ENCODE results near the gene LIPM. TPM values are rescaled to one million over a fixed set of nuclear protein-coding genes. Genes with fewer than 3 reads are reported as not detected.

The LIPM gene
- total and polyA plus RNA-seq, 4 donors, result not detected

DNA sequence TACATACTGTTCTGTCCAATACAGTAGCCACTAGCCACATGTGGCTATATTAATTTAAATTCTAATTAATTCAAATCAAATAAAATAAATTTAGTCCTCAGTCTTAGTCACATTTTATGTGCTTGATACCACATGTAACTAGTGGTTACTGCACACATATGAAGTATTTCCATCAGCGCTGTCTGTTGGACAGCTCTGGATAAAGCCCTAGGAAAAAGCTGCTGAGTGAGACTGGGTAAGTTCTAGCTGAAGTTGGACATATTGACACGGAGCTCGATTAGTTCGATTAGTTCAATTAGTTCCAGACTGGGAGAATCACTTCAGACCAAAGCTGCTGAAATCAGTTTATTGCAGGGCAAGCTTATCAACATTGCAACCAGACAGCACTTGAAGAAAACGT lies 15.1 kb upstream of the LIPM start:
- 85 to 91% methylated on average over 5 of the region's 5 CpGs for WGBS, 2 donors
- DNase-seq (peak in 1 of 3 donors; percentile 32), ATAC-seq (ENCODE audit: insufficient read depth, low FRiP score) (no peak)
- H3K4me3 ChIP-seq, result no peak overlapping the region
- H3K4me1 ChIP-seq (ENCODE audit: control insufficient read depth in 5 of 5, insufficient read depth in 5 of 5, low read length in 5 of 5), result no peaks in the 10 kb centered on the region
- no peaks in the 10 kb centered on the region for H3K9me3 ChIP-seq (ENCODE audit: control insufficient read depth in 4 of 4, insufficient read depth in 3 of 4, low read length in 3 of 4)
- no peak overlapping the region for H3K9ac ChIP-seq (ENCODE audit: insufficient read depth in 1 of 2, low read length in 2 of 2)
- no peaks in the 10 kb centered on the region for H3K36me3 ChIP-seq (ENCODE audit: control insufficient read depth in 4 of 4, insufficient read depth in 4 of 4, low read length in 4 of 4)
- TF ChIP-seq, protein P1, sequence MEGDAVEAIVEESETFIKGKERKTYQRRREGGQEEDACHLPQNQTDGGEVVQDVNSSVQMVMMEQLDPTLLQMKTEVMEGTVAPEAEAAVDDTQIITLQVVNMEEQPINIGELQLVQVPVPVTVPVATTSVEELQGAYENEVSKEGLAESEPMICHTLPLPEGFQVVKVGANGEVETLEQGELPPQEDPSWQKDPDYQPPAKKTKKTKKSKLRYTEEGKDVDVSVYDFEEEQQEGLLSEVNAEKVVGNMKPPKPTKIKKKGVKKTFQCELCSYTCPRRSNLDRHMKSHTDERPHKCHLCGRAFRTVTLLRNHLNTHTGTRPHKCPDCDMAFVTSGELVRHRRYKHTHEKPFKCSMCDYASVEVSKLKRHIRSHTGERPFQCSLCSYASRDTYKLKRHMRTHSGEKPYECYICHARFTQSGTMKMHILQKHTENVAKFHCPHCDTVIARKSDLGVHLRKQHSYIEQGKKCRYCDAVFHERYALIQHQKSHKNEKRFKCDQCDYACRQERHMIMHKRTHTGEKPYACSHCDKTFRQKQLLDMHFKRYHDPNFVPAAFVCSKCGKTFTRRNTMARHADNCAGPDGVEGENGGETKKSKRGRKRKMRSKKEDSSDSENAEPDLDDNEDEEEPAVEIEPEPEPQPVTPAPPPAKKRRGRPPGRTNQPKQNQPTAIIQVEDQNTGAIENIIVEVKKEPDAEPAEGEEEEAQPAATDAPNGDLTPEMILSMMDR (IDR thresholded peaks at IDR 0.05; ENCODE audit: control extremely low read depth, extremely low read depth), result no peak
- H3K27ac ChIP-seq (ENCODE audit: low read depth in 1 of 2, low read length in 1 of 2), result no peak overlapping the region
- H3K27me3 ChIP-seq (ENCODE audit: control insufficient read depth in 3 of 3, insufficient read depth in 3 of 3, low read length in 2 of 3), result no peaks in the 10 kb centered on the region

DNA sequence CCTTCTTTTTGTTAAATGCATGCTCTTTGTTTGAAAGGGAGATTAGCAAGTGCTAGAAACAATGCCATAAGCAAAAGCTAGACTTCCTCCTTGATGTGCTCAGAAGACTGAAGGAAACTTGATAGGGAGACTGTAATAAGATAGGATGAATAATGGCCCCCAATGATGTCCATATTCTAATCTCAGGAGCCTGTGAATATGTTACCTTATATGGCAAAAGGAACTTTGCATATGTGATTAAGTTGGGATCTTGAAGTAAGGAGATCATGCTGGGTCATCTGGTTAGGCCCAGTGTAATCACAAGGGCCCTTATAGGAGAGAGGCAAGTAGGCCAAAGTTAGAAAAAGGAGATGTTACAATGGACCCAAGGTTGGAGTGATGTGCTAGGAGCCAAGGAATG lies 13.6 kb upstream of the LIPM start:
- Histone ChIP-seq H3K27ac (ENCODE audit: low read depth in 1 of 2, low read length in 1 of 2) (no peak overlapping the region), H3K4me1 (ENCODE audit: control insufficient read depth in 5 of 5, insufficient read depth in 5 of 5, low read length in 5 of 5) (peaks cover 0 to 3% (median 0%) of the 10 kb centered on the region in 5 donors), H3K9ac (ENCODE audit: insufficient read depth in 1 of 2, low read length in 2 of 2) (no peak overlapping the region), H3K4me3 (no peak overlapping the region), H3K27me3 (ENCODE audit: control insufficient read depth in 3 of 3, insufficient read depth in 3 of 3, low read length in 2 of 3) (no peaks in the 10 kb centered on the region), H3K36me3 (ENCODE audit: control insufficient read depth in 4 of 4, insufficient read depth in 4 of 4, low read length in 4 of 4) (no peaks in the 10 kb centered on the region), H3K9me3 (ENCODE audit: control insufficient read depth in 4 of 4, insufficient read depth in 3 of 4, low read length in 3 of 4) (no peaks in the 10 kb centered on the region)
- DNase-seq, result no peak
- TF ChIP-seq, protein P1 (IDR thresholded peaks at IDR 0.05; ENCODE audit: control extremely low read depth, extremely low read depth), result no peak
- ATAC-seq (ENCODE audit: insufficient read depth, low FRiP score), result no peak

DNA sequence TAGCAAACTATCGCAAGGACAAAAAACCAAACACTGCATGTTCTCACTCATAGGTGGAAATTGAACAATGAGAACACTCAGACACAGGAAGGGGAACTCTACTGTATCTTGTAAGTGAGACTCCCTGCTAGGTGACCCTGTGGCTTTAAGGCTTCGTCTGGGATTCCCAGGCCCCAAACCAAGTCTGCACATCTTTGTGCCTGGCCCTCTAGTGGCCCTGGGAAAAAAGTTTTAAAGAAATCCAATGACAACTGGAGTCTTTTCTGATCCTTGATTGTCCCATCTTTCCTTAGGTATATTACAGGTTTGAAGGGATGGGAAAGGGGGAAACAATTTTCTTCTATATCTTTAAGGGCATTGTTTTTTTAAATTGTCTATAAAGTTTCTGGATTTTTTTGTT lies 10.6 kb upstream of the LIPM start:
- no peaks in the 10 kb centered on the region for H3K27me3 ChIP-seq (ENCODE audit: control insufficient read depth in 3 of 3, insufficient read depth in 3 of 3, low read length in 2 of 3)
- H3K4me1 ChIP-seq (ENCODE audit: control insufficient read depth in 5 of 5, insufficient read depth in 5 of 5, low read length in 5 of 5), result peaks cover 0 to 6% (median 0%) of the 10 kb centered on the region in 5 donors
- no peak overlapping the region for H3K4me3 ChIP-seq
- ATAC-seq (ENCODE audit: insufficient read depth, low FRiP score) (no peak), DNase-seq (peak in 2 of 3 donors; percentile 19 to 24)
- no peak overlapping the region for H3K27ac ChIP-seq (ENCODE audit: low read depth in 1 of 2, low read length in 1 of 2)
- no peaks in the 10 kb centered on the region for H3K36me3 ChIP-seq (ENCODE audit: control insufficient read depth in 4 of 4, insufficient read depth in 4 of 4, low read length in 4 of 4)
- no peaks in the 10 kb centered on the region for H3K9me3 ChIP-seq (ENCODE audit: control insufficient read depth in 4 of 4, insufficient read depth in 3 of 4, low read length in 3 of 4)
- 55 to 56% methylated on average over 2 of the region's 2 CpGs for WGBS, 2 donors
- TF ChIP-seq, protein P1 (IDR thresholded peaks at IDR 0.05; ENCODE audit: control extremely low read depth, extremely low read depth), result no peak
- H3K9ac ChIP-seq (ENCODE audit: insufficient read depth in 1 of 2, low read length in 2 of 2), result no peak overlapping the region

DNA sequence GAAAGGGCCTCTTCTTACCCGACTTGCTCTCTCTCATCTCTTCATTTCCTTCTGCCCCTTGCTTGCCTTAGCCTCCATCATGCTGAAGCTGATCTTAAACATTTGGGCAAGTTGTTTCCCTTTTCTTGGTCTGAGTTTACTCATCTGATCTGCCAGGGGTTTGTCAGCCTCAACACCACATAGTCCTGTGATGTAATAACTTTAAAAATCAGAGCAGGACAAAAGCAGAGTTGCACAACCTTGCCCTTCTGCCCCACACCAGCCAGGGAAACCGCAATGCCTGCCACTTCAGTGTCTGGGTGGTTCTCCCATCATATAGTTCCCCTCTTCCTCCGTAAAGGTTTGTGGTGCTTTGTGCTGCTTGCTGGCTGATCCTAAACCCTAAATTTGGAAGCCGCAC lies 9.9 kb upstream of the LIPM start:
- 43 to 60% methylated on average over 4 of the region's 4 CpGs for WGBS, 2 donors
- TF ChIP-seq, protein P1 (IDR thresholded peaks at IDR 0.05; ENCODE audit: control extremely low read depth, extremely low read depth), result no peak
- Histone ChIP-seq H3K27me3 (ENCODE audit: control insufficient read depth in 3 of 3, insufficient read depth in 3 of 3, low read length in 2 of 3) (no peaks in the 10 kb centered on the region), H3K4me3 (no peak overlapping the region), H3K9me3 (ENCODE audit: control insufficient read depth in 4 of 4, insufficient read depth in 3 of 4, low read length in 3 of 4) (no peaks in the 10 kb centered on the region), H3K27ac (ENCODE audit: low read depth in 1 of 2, low read length in 1 of 2) (no peak overlapping the region), H3K36me3 (ENCODE audit: control insufficient read depth in 4 of 4, insufficient read depth in 4 of 4, low read length in 4 of 4) (no peaks in the 10 kb centered on the region), H3K9ac (ENCODE audit: insufficient read depth in 1 of 2, low read length in 2 of 2) (no peak overlapping the region), H3K4me1 (ENCODE audit: control insufficient read depth in 5 of 5, insufficient read depth in 5 of 5, low read length in 5 of 5) (peaks cover 0 to 6% (median 0%) of the 10 kb centered on the region in 5 donors)
- ATAC-seq (ENCODE audit: insufficient read depth, low FRiP score) (peak; percentile 69), DNase-seq (peak; percentile 14 to 42 (median 18))
